Measurements from ENCODE around the gene ADAMTS14.

GRCh38 chr10:70756700-70757360 lies 84.5 kb downstream of the ADAMTS14 start:
- TF ChIP-seq POLR2A (IDR thresholded peaks at IDR 0.05; ENCODE audit: low read length) (no peak), GATA1 (IDR thresholded peaks at IDR 0.05; ENCODE audit: low read depth, low read length) (no peak)

Measured in erythroblast (primary cell).